ENCODE measurements around the gene RBMX. TPM values are rescaled to one million over a fixed set of nuclear protein-coding genes. Genes with fewer than 3 reads are reported as not detected.

RBMX gene
- total RNA-seq, 4 donors from 2014 or later, result 128 to 228 (median 143) TPM

DNA sequence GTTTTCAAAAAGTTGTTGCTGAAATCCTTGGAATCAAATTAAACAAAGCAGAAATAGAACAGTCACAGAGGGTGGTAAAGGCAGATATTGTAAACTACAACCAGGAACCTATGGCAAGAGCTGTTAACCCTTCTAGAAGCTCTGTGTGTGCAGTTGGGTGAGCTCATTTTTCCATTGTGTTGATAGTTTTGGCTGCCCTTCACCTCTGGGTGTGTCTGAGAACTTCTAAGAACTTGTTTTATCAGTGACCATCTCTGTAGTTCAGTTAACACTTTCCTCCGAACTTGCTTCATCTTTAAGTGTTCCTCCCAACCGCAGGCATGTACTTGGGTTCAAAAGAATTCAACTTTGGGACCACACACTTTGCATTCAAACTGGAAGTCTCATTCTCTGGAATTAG, 32.7 kb downstream of the RBMX start:
- H3K27me3 ChIP-seq, result no peaks in the 10 kb centered on the region
- no peaks in the 10 kb centered on the region for H3K9me3 ChIP-seq
- H3K4me1 ChIP-seq, result no peaks in the 10 kb centered on the region
- H3K4me3 ChIP-seq, result no peak overlapping the region
- H3K27ac ChIP-seq, result no peak overlapping the region
- no peak for TF ChIP-seq POLR2A (IDR thresholded peaks at IDR 0.05)
- TF ChIP-seq, protein P1, sequence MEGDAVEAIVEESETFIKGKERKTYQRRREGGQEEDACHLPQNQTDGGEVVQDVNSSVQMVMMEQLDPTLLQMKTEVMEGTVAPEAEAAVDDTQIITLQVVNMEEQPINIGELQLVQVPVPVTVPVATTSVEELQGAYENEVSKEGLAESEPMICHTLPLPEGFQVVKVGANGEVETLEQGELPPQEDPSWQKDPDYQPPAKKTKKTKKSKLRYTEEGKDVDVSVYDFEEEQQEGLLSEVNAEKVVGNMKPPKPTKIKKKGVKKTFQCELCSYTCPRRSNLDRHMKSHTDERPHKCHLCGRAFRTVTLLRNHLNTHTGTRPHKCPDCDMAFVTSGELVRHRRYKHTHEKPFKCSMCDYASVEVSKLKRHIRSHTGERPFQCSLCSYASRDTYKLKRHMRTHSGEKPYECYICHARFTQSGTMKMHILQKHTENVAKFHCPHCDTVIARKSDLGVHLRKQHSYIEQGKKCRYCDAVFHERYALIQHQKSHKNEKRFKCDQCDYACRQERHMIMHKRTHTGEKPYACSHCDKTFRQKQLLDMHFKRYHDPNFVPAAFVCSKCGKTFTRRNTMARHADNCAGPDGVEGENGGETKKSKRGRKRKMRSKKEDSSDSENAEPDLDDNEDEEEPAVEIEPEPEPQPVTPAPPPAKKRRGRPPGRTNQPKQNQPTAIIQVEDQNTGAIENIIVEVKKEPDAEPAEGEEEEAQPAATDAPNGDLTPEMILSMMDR (IDR thresholded peaks at IDR 0.05), result no peak
- peaks cover 0 to 7% (median 0%) of the 10 kb centered on the region in 3 donors for H3K36me3 ChIP-seq
- DNase-seq, result no peak

DNA sequence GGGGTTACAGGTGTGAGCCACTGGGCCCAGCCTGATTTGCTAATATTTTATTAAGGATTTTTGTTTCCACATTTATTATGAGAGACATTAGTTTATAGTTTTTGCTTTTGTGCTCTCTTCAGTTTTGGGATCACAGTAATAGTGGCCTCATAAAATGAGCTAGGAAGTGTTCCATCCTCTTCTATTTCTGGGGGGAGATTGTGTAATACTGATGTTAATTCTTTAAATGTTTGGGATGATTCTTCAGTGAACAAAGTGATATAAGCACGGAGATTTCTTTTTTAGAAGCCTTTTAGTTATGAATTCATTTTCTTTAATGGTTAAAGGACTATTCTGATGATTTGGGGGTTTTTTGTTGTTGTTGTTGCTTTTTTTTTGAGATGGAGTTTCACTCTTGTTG, 41.3 kb downstream of the RBMX start:
- no peaks in the 10 kb centered on the region for H3K27me3 ChIP-seq
- no peak overlapping the region for H3K27ac ChIP-seq
- no peak for TF ChIP-seq POLR2A (IDR thresholded peaks at IDR 0.05)
- TF ChIP-seq, protein P1 (IDR thresholded peaks at IDR 0.05), result no peak

DNA sequence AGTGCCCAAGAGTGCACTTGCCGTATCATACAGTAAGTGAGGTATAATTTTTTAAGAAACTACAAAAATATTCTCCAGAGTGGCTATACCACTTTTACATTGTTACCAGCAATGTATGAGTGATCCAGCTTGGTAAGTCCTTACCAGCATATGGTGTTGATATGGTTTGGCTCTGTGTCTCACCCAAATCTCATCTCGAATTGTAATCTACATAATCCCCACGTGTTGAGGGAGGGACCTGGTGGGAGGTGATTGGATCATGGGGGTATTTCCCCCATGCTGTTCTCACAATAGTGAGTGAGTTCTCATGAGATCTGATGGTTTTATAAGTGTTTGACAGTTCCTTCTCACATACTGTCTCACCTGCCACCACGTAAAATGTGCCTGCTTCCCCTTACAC, 44.8 kb downstream of the RBMX start:
- Histone ChIP-seq H3K27ac (no peak overlapping the region), H3K36me3 (no peaks in the 10 kb centered on the region), H3K4me1 (no peaks in the 10 kb centered on the region), H3K9me3 (no peaks in the 10 kb centered on the region), H3K27me3 (no peaks in the 10 kb centered on the region), H3K4me3 (no peak overlapping the region)
- DNase-seq, result no peak
- TF ChIP-seq, protein P1 (IDR thresholded peaks at IDR 0.05), result no peak
- no peak for TF ChIP-seq POLR2A (IDR thresholded peaks at IDR 0.05)

More for the DNA sequence above, 41.3 kb downstream of the RBMX start:
- no peaks in the 10 kb centered on the region for H3K9me3 ChIP-seq
- no peak overlapping the region for H3K4me3 ChIP-seq
- no peak for DNase-seq
- no peaks in the 10 kb centered on the region for H3K4me1 ChIP-seq
- no peaks in the 10 kb centered on the region for H3K36me3 ChIP-seq

DNA sequence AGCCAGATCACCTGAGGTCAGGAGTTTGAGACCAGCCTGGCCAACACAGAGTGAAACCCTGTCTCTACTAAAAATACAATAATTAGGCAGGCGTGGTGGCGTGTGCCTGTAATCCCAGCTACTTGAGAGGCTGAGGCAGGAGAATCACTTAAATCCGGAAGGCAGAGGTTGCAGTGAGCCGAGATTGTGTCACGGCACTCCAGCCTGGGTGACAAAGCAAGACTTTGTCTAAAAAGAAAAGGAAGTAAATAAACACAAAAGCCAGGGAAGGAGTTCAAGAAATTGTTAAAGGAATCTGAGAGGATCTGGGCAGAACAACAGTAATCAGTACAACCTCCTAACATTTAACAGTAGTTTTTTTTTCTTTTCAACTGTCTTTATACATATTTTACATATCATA, 51.1 kb downstream of the RBMX start:
- DNase-seq, result no peak
- Histone ChIP-seq H3K4me1 (no peaks in the 10 kb centered on the region), H3K27ac (no peak overlapping the region), H3K9me3 (no peaks in the 10 kb centered on the region), H3K4me3 (no peak overlapping the region), H3K36me3 (no peaks in the 10 kb centered on the region), H3K27me3 (no peaks in the 10 kb centered on the region)
- no peak for TF ChIP-seq POLR2A (IDR thresholded peaks at IDR 0.05)
- TF ChIP-seq, protein P1 (IDR thresholded peaks at IDR 0.05), result no peak

DNA sequence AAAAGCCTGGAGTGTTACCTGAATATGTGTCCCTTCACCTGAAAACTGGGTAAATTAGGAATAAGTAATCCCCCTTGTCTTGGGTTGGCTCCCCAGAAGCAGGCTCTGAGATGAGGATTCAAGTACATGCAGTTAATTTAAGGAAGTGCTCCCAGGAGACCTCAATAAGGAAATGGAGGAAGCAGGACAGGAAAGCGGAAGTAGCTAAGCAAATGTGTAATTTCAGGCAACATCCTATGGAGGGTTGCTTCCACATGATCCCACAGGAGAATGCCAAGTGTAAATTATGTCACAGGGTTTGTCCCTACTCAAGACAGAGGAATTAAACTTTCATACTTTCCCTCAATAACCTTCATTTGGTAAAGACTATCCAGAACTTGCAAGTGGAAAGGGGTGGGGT, 51.7 kb downstream of the RBMX start:
- no peak overlapping the region for H3K4me3 ChIP-seq
- H3K36me3 ChIP-seq, result no peaks in the 10 kb centered on the region
- H3K4me1 ChIP-seq, result no peaks in the 10 kb centered on the region
- H3K27ac ChIP-seq, result no peak overlapping the region
- DNase-seq, result no peak
- no peak for TF ChIP-seq POLR2A (IDR thresholded peaks at IDR 0.05)
- TF ChIP-seq, protein P1 (IDR thresholded peaks at IDR 0.05), result no peak
- H3K27me3 ChIP-seq, result no peaks in the 10 kb centered on the region
- H3K9me3 ChIP-seq, result no peaks in the 10 kb centered on the region

DNA sequence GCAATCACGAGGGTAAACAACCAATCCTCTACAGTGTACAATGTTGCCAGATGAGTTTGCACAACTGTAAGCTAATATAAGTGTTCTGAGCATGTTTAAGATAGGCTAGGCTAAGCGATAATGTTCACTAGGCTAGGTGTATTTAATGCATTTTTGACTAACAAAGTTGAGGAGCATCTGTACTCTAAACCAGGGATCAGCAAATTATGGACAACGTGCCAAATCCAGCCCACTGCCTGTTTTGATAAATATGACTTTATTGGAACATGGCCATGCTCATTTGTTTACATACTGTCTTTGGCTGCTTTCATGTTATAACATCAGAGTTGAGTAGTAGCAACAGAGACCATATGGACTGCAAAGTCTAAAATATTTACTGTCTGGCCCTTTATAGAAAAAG, 53.5 kb downstream of the RBMX start:
- H3K4me1 ChIP-seq, result no peaks in the 10 kb centered on the region
- TF ChIP-seq POLR2A (IDR thresholded peaks at IDR 0.05), result no peak
- TF ChIP-seq, protein P1 (IDR thresholded peaks at IDR 0.05), result no peak
- no peak overlapping the region for H3K27ac ChIP-seq
- no peaks in the 10 kb centered on the region for H3K9me3 ChIP-seq
- DNase-seq, result no peak
- H3K4me3 ChIP-seq, result no peak overlapping the region
- no peaks in the 10 kb centered on the region for H3K36me3 ChIP-seq
- H3K27me3 ChIP-seq, result no peaks in the 10 kb centered on the region

Measured in Peyer's patch (tissue), 4 donors.